ENCODE measurements around the gene ACTA1. TPM values are rescaled to one million over a fixed set of nuclear protein-coding genes. Genes with fewer than 3 reads are reported as not detected.

Gene ACTA1
- total and polyA plus RNA-seq, 10 of the 15 experiments (the other 5 are each of a cell fraction or from before 2014, with no cell fraction given), result 0.05 to 0.35 (median 0.12) TPM; not detected in 7

GRCh38 chr1:229408458-229409037 is 25.3 kb downstream of the ACTA1 start:
- ChIA-PET CTCF (no interaction called here), POLR2A (no interaction called here), SMC1A (ENCODE audit: uncharacterized antibody, unreplicated experiment) (no interaction called here), RAD21 (ENCODE audit: unreplicated experiment) (no interaction called here)
- H2AFZ ChIP-seq (ENCODE audit: control insufficient read depth, low read depth, low read length), result no peak overlapping the region
- H3K27me3 ChIP-seq (replicated peaks in 1 of 2; ENCODE audit: control insufficient read depth in 2 of 2, insufficient read depth in 2 of 2, low read length in 1 of 2), result peaks cover 14 to 17% of the 10 kb centered on the region in 2 experiments
- no peaks in the 10 kb centered on the region for H3K36me3 ChIP-seq (ENCODE audit: control insufficient read depth in 2 of 2, insufficient read depth in 2 of 2, low read length in 1 of 2)
- ATAC-seq (no peak), FAIRE-seq (no peak), DNase-seq (ENCODE audit: low read depth, low spot score) (no peak)
- H3K79me2 ChIP-seq (ENCODE audit: control insufficient read depth, insufficient read depth, low read length), result no peaks in the 10 kb centered on the region
- BruUV-seq (replicated peaks), result no TSS peak
- H4K20me1 ChIP-seq (ENCODE audit: control insufficient read depth, insufficient read depth), result no peaks in the 10 kb centered on the region
- no peaks in the 10 kb centered on the region for H3K9me3 ChIP-seq (replicated peaks; ENCODE audit: control insufficient read depth, insufficient read depth, low read length)
- no peak overlapping the region for H3K27ac ChIP-seq (ENCODE audit: control insufficient read depth, insufficient read depth)
- H3K4me3 ChIP-seq, result no peak overlapping the region
- in situ Hi-C loops (cut with MboI) (no loop called here), intact Hi-C loops (cut with micrococcal nuclease; ENCODE audit: unreplicated experiment) (no loop called here)
- TF ChIP-seq EP300 (IDR thresholded peaks at IDR 0.05; ENCODE audit: borderline replicate concordance in 1 of 2, control insufficient read depth in 1 of 2, low read depth in 2 of 2, low read length in 2 of 2), result no peak
- TF ChIP-seq GATAD2B (conservative IDR thresholded peaks at IDR 0.05; ENCODE audit: low read depth), result no peak
- no peak for TF ChIP-seq NBN (IDR thresholded peaks at IDR 0.05)
- TF ChIP-seq PAX8 (IDR thresholded peaks at IDR 0.05), result no peak
- TF ChIP-seq SUZ12 (IDR thresholded peaks at IDR 0.05; ENCODE audit: unreplicated experiment), result no peak
- no peak for TF ChIP-seq REST (IDR thresholded peaks at IDR 0.05; ENCODE audit: low read depth, low read length)
- TF ChIP-seq IRF3 (IDR thresholded peaks at IDR 0.05), result no peak
- TF ChIP-seq MLLT1 (IDR thresholded peaks at IDR 0.05), result no peak
- WGBS (ENCODE audit: insufficient coverage, insufficient replicate concordance, low lambda C conversion rate, missing lambda C conversion rate), result 46% methylated on average over 7 of the region's 8 CpGs
- no peak overlapping the region for H3K4me2 ChIP-seq (ENCODE audit: control insufficient read depth, insufficient read depth)
- H3K4me1 ChIP-seq (ENCODE audit: control insufficient read depth, insufficient read depth, low read length), result no peaks in the 10 kb centered on the region
- H3K9ac ChIP-seq (ENCODE audit: control insufficient read depth, insufficient read depth, low read length), result no peak overlapping the region

Measured in GM12878 (cell line).